Measurements from ENCODE around the gene CELF4.

- TF ChIP-seq POLR2A (IDR thresholded peaks at IDR 0.05) = no peak
- TF ChIP-seq CTCF (IDR thresholded peaks at IDR 0.05) = no peak
These were observed 13.8 kb downstream of the CELF4 start for GRCh38 chr18:37551846-37552245.

Measured in breast epithelium (tissue), 3 donors.